Ishikawa (cell line): ENCODE results near the gene HEATR5B.

Source experiments
- CEBPB ChIP-seq: IDR thresholded peaks from 2 replicates; pipeline ENCODE4 v1.6.1; 2012
- CREB1 ChIP-seq: IDR thresholded peaks from 2 replicates; pipeline ENCODE4 v1.6.1; 2012; ENCODE audit warnings: low read depth
- EGR1 ChIP-seq: IDR thresholded peaks from 2 replicates; pipeline ENCODE4 v1.6.1; 2012
- EP300 ChIP-seq: IDR thresholded peaks from 2 replicates; pipeline ENCODE4 v1.6.1; 2012; ENCODE audit warnings: borderline replicate concordance
- FOXM1 ChIP-seq: IDR thresholded peaks from 2 replicates; pipeline ENCODE4 v1.6.1; 2012; ENCODE audit warnings: low read depth, borderline replicate concordance
- NFIC ChIP-seq: IDR thresholded peaks from 2 replicates; pipeline ENCODE4 v1.6.1; 2012
- RAD21 ChIP-seq: IDR thresholded peaks from 2 replicates; pipeline ENCODE4 v1.6.1; 2012; ENCODE audit warnings: low read depth
- TAF1 ChIP-seq: IDR thresholded peaks from 2 replicates; pipeline ENCODE4 v1.6.1; 2012; ENCODE audit warnings: low read depth, mild to moderate bottlenecking
- TCF12 ChIP-seq: IDR thresholded peaks from 2 replicates; pipeline ENCODE4 v1.6.1; 2012; ENCODE audit warnings: low read depth
- TEAD4 ChIP-seq: IDR thresholded peaks from 2 replicates; pipeline ENCODE4 v1.6.1; 2012
- YY1 ChIP-seq: IDR thresholded peaks from 2 replicates; pipeline ENCODE4 v1.6.1; 2012; ENCODE audit warnings: low read depth
- ZBTB7A ChIP-seq: IDR thresholded peaks from 2 replicates; pipeline ENCODE4 v1.6.1; 2012; ENCODE audit warnings: low read depth
- TF ChIP-seq, protein P1 (sequence below): IDR thresholded peaks from 2 replicates; pipeline ENCODE4 v1.6.1; 2012
- TF ChIP-seq, protein P2 (sequence below): IDR thresholded peaks from 2 replicates; pipeline ENCODE4 v1.6.1; 2012
- TF ChIP-seq, protein P3 (sequence below): IDR thresholded peaks from 2 replicates; pipeline ENCODE4 v1.6.1; 2012; ENCODE audit warnings: low read depth, mild to moderate bottlenecking

The HEATR5B gene

DNA sequence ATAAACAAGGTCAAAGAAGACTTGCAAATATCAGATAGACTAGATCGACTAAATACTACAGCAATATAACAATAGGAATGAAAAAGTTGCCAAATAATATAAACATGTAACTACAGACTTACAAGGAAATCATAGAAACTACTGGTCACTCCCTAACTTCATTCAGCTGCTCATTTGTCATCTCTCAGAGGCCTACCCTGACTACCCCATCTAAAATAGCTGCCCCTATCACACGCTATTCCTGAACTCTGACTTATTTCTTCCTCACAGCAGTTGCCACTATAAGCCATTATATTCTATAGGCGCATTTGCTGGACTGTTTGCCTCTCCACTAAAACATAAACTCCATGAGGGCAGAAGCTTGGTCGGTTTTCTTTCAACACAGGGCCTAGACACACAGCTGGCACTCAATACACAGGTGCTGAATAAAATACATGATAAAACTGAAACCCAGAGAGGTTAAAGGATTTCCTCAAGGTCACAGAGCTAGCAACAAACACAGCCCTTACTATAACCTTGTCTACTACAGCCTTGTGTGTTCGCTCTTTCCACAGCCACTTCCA lies 119.6 kb downstream of the HEATR5B start:
- no peak for TF ChIP-seq EGR1
- no peak for TF ChIP-seq TEAD4

DNA sequence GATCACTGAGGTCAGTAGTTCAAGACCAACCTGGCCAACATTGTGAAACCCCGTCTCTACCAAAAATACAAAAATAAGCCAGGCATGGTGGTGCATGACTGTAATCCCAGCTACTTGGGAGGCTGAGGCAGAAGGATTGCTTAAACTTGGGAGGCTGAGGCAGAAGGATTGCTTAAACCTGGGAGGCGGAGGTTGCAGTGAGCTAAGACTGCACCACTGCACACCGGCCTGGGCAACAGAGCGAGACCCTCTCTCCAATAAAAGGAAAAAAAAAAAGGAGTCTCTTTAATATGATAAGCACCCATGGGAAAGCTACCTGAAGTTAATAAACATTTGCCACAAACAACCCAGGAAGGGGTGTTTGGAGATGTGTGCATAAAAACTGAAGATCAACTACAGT lies 120.4 kb downstream of the HEATR5B start:
- TF ChIP-seq RAD21 (no peak), EGR1 (no peak), EP300 (no peak), ZBTB7A (no peak), YY1 (no peak), CEBPB (no peak), FOXM1 (no peak), CREB1 (no peak), TAF1 (no peak), TCF12 (no peak), TEAD4 (no peak), NFIC (no peak)
- TF ChIP-seq, protein P1, sequence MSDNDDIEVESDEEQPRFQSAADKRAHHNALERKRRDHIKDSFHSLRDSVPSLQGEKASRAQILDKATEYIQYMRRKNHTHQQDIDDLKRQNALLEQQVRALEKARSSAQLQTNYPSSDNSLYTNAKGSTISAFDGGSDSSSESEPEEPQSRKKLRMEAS: no peak
- TF ChIP-seq, protein P2, sequence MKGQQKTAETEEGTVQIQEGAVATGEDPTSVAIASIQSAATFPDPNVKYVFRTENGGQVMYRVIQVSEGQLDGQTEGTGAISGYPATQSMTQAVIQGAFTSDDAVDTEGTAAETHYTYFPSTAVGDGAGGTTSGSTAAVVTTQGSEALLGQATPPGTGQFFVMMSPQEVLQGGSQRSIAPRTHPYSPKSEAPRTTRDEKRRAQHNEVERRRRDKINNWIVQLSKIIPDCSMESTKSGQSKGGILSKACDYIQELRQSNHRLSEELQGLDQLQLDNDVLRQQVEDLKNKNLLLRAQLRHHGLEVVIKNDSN: no peak
- TF ChIP-seq, protein P3, sequence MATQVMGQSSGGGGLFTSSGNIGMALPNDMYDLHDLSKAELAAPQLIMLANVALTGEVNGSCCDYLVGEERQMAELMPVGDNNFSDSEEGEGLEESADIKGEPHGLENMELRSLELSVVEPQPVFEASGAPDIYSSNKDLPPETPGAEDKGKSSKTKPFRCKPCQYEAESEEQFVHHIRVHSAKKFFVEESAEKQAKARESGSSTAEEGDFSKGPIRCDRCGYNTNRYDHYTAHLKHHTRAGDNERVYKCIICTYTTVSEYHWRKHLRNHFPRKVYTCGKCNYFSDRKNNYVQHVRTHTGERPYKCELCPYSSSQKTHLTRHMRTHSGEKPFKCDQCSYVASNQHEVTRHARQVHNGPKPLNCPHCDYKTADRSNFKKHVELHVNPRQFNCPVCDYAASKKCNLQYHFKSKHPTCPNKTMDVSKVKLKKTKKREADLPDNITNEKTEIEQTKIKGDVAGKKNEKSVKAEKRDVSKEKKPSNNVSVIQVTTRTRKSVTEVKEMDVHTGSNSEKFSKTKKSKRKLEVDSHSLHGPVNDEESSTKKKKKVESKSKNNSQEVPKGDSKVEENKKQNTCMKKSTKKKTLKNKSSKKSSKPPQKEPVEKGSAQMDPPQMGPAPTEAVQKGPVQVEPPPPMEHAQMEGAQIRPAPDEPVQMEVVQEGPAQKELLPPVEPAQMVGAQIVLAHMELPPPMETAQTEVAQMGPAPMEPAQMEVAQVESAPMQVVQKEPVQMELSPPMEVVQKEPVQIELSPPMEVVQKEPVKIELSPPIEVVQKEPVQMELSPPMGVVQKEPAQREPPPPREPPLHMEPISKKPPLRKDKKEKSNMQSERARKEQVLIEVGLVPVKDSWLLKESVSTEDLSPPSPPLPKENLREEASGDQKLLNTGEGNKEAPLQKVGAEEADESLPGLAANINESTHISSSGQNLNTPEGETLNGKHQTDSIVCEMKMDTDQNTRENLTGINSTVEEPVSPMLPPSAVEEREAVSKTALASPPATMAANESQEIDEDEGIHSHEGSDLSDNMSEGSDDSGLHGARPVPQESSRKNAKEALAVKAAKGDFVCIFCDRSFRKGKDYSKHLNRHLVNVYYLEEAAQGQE: no peak

DNA sequence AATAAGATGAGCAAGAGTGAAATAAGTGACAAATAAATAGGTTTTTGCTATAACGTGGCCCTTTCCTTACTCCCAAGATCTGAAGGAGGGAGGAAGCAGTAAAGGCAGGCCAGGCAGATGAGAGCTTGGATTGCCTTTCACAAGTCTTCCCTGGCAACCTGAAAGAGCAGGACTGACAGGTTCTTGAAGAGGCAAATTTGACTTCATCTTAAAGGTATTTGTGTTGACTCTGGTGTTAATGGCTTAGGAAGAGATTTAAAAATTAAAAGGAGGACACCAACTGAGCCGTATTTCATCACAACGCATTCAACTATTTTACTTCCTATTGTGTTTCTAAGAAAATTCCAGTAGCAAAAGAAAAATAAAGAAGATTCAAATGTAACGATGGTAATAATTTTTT lies 121.1 kb downstream of the HEATR5B start:
- no peak for TF ChIP-seq ZBTB7A
- TF ChIP-seq, protein P1: no peak

DNA sequence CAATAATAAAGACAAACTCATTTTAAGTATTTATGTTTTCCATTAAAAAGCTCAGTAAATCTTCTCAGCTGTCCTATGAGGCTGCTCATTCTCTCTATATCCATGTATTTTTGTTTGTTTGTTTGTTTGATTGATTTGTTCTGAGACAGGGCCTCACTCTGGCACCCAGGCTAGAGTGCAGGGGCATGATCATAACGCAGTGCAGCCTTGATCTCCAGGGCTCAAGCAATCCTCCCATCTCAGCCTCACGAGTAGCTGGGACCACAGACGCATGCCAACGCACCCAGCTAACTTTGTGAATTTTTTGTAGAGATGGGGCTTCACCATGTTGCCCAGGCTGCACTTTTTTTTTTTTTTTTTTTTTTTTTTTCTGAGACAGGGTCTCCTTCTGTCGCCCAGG lies 123.4 kb downstream of the HEATR5B start:
- TF ChIP-seq TCF12 (no peak), CREB1 (no peak), NFIC (no peak), YY1 (no peak), ZBTB7A (no peak), FOXM1 (no peak), EP300 (no peak), CEBPB (no peak), TEAD4 (no peak), RAD21 (no peak)
- TF ChIP-seq, protein P2: no peak
- TF ChIP-seq, protein P1: no peak

DNA sequence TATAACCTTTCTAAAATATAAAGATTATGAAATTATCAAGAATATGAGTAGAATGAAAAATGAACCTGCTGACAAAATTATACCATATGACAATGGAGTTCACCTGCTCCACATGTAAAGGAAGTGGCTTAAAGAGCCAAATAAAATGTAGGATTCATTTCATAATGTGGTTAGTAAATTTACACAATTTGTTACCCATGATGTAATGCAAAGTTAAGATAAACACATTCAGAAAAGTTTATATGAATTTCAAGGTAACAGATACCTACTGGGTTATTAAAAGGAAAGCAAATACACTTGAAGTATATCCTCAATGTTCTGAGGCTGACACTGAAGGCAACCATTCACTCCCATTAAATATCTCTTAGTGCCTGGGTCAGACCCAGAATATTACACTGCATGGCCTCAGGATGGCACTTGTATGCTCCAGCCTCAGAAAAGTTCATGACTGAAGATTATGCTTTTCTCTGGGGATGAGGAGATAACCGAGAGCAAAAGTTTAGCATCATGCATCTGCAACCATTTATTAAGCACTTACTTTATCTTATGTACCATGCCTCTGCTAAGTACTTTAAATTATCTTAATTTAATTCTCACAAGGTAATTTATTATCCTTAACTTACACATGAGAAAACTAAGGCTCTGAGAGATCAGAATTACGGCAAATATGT lies 124.0 kb downstream of the HEATR5B start:
- TF ChIP-seq TAF1 (no peak), RAD21 (no peak), EP300 (no peak), TCF12 (no peak), CEBPB (no peak), YY1 (no peak), TEAD4 (no peak), FOXM1 (no peak), ZBTB7A (no peak), EGR1 (no peak), NFIC (no peak), CREB1 (no peak)
- TF ChIP-seq, protein P3: no peak
- TF ChIP-seq, protein P2: no peak
- TF ChIP-seq, protein P1: no peak
